Measurements from ENCODE around the gene KRT32.
"Not testable (repeated sequence)": the region's sequence is repeated elsewhere in the genome, so short reads cannot be mapped to it uniquely, and the experiment has no call there.

DNA sequence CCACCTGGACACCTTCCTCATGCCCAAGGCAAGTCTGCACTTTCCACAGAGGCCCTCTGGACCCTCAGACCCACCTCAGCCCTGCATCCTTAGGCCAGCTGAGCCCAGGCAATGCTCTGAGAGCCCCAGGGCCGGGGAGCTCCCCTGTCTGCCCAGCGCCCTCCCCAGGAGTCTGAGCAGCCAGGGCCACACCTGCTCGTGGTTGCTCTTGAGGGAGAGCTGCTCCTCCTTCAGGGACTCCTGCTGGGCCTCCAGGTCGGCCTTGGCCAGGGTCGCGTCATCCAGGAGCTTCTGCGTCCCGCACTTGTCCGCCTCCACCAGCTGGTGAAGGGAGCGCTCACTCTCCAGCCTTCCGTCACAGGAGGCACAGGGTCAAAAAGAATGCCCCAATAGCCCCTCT is 44.6 kb downstream of the KRT32 start:
- not testable (repeated sequence) for TF ChIP-seq CTCF, POLR2A, POLR2AphosphoS5, EP300 (IDR thresholded peaks at IDR 0.05)
